GM23338 (cell line): Measurements from ENCODE around the gene CES3.

ENCODE experiments used
- EZH2 ChIP-seq: fragments of 200-600 bp; sonication (generic); IDR thresholded peaks from one replicate; pipeline ENCODE4 v1.8.0; 2017; ENCODE audit warnings: antibody characterized with exemption, mild to moderate bottlenecking, low read depth; ENCODE audit not compliant: unreplicated experiment
- EZH2phosphoT487 ChIP-seq: fragments of 200-600 bp; sonication (generic); IDR thresholded peaks from one replicate; pipeline ENCODE4 v1.8.1; 2018; ENCODE audit warnings: antibody characterized with exemption; ENCODE audit not compliant: unreplicated experiment
- JUNB ChIP-seq: IDR thresholded peaks from one replicate; pipeline ENCODE4 v1.6.1; 2016; ENCODE audit warnings: antibody characterized with exemption; ENCODE audit not compliant: unreplicated experiment
- NANOG ChIP-seq: IDR thresholded peaks from 2 replicates; pipeline ENCODE4 v1.6.1; 2016; ENCODE audit warnings: antibody characterized with exemption, borderline replicate concordance
- POLR2AphosphoS5 ChIP-seq: IDR thresholded peaks from 2 replicates; pipeline ENCODE4 v1.6.1; 2016; ENCODE audit warnings: antibody characterized with exemption, low read depth
- TF ChIP-seq, protein P1 (sequence below): IDR thresholded peaks from one replicate; pipeline ENCODE4 v1.6.1; 2018; ENCODE audit warnings: antibody characterized with exemption; ENCODE audit not compliant: unreplicated experiment
- TF ChIP-seq, protein P2 (sequence below), 2 experiments: fragments of 200-600 bp in 1 of 2; sonication (generic) in 1 of 2; conservative IDR thresholded peaks; 2 replicates each; pipeline versions ENCODE4 v1.5.1 to v1.6.1; 2016 to 2017; ENCODE audit warnings: antibody characterized with exemption in 2 of 2, low read depth in 2 of 2, mild to moderate bottlenecking in 2 of 2, moderate library complexity in 1 of 2
- TF ChIP-seq, protein P3 (sequence below): fragments of 250-450 bp; sonication (Bioruptor Pico); IDR thresholded peaks from 2 replicates; pipeline ENCODE4 v1.5.0; 2020; ENCODE audit warnings: mild to moderate bottlenecking, moderate library complexity

DNA sequence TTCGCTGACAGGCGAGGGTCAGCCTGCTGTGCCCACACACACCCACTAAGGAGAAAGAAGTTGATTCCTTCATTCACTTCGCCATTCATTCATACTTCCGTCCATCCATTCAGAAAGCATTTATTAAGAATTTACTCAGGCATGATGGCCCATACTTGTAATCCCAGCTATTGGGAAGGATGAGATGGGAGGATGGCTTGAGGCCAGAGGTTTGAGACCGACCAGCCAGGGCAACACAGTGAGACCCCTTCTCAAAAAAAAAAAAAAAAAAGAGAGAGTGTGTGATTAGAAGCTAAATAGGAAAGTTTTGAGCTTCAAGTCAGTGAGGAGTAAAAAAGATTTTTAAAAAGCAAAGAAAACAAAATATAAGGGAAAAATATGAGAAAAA lies 17.0 kb upstream of the CES3 start:
- TF ChIP-seq JUNB (no peak), EZH2 (no peak), POLR2AphosphoS5 (no peak), EZH2phosphoT487 (no peak), NANOG (no peak)
- TF ChIP-seq, protein P1, sequence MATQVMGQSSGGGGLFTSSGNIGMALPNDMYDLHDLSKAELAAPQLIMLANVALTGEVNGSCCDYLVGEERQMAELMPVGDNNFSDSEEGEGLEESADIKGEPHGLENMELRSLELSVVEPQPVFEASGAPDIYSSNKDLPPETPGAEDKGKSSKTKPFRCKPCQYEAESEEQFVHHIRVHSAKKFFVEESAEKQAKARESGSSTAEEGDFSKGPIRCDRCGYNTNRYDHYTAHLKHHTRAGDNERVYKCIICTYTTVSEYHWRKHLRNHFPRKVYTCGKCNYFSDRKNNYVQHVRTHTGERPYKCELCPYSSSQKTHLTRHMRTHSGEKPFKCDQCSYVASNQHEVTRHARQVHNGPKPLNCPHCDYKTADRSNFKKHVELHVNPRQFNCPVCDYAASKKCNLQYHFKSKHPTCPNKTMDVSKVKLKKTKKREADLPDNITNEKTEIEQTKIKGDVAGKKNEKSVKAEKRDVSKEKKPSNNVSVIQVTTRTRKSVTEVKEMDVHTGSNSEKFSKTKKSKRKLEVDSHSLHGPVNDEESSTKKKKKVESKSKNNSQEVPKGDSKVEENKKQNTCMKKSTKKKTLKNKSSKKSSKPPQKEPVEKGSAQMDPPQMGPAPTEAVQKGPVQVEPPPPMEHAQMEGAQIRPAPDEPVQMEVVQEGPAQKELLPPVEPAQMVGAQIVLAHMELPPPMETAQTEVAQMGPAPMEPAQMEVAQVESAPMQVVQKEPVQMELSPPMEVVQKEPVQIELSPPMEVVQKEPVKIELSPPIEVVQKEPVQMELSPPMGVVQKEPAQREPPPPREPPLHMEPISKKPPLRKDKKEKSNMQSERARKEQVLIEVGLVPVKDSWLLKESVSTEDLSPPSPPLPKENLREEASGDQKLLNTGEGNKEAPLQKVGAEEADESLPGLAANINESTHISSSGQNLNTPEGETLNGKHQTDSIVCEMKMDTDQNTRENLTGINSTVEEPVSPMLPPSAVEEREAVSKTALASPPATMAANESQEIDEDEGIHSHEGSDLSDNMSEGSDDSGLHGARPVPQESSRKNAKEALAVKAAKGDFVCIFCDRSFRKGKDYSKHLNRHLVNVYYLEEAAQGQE, result no peak
- TF ChIP-seq, protein P2, sequence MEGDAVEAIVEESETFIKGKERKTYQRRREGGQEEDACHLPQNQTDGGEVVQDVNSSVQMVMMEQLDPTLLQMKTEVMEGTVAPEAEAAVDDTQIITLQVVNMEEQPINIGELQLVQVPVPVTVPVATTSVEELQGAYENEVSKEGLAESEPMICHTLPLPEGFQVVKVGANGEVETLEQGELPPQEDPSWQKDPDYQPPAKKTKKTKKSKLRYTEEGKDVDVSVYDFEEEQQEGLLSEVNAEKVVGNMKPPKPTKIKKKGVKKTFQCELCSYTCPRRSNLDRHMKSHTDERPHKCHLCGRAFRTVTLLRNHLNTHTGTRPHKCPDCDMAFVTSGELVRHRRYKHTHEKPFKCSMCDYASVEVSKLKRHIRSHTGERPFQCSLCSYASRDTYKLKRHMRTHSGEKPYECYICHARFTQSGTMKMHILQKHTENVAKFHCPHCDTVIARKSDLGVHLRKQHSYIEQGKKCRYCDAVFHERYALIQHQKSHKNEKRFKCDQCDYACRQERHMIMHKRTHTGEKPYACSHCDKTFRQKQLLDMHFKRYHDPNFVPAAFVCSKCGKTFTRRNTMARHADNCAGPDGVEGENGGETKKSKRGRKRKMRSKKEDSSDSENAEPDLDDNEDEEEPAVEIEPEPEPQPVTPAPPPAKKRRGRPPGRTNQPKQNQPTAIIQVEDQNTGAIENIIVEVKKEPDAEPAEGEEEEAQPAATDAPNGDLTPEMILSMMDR (conservative IDR thresholded peaks at IDR 0.05; ENCODE audit: low read depth in 2 of 2), result no peak
- TF ChIP-seq, protein P3, sequence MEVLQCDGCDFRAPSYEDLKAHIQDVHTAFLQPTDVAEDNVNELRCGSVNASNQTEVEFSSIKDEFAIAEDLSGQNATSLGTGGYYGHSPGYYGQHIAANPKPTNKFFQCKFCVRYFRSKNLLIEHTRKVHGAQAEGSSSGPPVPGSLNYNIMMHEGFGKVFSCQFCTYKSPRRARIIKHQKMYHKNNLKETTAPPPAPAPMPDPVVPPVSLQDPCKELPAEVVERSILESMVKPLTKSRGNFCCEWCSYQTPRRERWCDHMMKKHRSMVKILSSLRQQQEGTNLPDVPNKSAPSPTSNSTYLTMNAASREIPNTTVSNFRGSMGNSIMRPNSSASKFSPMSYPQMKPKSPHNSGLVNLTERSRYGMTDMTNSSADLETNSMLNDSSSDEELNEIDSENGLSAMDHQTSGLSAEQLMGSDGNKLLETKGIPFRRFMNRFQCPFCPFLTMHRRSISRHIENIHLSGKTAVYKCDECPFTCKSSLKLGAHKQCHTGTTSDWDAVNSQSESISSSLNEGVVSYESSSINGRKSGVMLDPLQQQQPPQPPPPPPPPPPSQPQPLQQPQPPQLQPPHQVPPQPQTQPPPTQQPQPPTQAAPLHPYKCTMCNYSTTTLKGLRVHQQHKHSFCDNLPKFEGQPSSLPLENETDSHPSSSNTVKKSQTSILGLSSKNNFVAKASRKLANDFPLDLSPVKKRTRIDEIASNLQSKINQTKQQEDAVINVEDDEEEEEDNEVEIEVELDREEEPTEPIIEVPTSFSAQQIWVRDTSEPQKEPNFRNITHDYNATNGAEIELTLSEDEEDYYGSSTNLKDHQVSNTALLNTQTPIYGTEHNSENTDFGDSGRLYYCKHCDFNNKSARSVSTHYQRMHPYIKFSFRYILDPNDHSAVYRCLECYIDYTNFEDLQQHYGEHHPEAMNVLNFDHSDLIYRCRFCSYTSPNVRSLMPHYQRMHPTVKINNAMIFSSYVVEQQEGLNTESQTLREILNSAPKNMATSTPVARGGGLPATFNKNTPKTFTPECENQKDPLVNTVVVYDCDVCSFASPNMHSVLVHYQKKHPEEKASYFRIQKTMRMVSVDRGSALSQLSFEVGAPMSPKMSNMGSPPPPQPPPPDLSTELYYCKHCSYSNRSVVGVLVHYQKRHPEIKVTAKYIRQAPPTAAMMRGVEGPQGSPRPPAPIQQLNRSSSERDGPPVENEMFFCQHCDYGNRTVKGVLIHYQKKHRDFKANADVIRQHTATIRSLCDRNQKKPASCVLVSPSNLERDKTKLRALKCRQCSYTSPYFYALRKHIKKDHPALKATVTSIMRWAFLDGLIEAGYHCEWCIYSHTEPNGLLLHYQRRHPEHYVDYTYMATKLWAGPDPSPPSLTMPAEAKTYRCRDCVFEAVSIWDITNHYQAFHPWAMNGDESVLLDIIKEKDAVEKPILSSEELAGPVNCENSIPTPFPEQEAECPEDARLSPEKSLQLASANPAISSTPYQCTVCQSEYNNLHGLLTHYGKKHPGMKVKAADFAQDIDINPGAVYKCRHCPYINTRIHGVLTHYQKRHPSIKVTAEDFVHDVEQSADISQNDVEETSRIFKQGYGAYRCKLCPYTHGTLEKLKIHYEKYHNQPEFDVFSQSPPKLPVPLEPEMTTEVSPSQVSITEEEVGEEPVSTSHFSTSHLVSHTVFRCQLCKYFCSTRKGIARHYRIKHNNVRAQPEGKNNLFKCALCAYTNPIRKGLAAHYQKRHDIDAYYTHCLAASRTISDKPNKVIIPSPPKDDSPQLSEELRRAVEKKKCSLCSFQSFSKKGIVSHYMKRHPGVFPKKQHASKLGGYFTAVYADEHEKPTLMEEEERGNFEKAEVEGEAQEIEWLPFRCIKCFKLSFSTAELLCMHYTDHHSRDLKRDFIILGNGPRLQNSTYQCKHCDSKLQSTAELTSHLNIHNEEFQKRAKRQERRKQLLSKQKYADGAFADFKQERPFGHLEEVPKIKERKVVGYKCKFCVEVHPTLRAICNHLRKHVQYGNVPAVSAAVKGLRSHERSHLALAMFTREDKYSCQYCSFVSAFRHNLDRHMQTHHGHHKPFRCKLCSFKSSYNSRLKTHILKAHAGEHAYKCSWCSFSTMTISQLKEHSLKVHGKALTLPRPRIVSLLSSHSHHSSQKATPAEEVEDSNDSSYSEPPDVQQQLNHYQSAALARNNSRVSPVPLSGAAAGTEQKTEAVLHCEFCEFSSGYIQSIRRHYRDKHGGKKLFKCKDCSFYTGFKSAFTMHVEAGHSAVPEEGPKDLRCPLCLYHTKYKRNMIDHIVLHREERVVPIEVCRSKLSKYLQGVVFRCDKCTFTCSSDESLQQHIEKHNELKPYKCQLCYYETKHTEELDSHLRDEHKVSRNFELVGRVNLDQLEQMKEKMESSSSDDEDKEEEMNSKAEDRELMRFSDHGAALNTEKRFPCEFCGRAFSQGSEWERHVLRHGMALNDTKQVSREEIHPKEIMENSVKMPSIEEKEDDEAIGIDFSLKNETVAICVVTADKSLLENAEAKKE (CRISPR knock-in tag), result no peak
